Measurements from ENCODE around the gene HTRA2. TPM values are rescaled to one million over a fixed set of nuclear protein-coding genes. Genes with fewer than 3 reads are reported as not detected.
A peak's percentile ranks its signal among the peaks of the same experiment; 100 is the strongest.
"Not testable (repeated sequence)": the region's sequence is repeated elsewhere in the genome, so short reads cannot be mapped to it uniquely, and the experiment has no call there.

The HTRA2 gene
- 49.4 and 53.1 TPM in 2 replicates for total RNA-seq

DNA sequence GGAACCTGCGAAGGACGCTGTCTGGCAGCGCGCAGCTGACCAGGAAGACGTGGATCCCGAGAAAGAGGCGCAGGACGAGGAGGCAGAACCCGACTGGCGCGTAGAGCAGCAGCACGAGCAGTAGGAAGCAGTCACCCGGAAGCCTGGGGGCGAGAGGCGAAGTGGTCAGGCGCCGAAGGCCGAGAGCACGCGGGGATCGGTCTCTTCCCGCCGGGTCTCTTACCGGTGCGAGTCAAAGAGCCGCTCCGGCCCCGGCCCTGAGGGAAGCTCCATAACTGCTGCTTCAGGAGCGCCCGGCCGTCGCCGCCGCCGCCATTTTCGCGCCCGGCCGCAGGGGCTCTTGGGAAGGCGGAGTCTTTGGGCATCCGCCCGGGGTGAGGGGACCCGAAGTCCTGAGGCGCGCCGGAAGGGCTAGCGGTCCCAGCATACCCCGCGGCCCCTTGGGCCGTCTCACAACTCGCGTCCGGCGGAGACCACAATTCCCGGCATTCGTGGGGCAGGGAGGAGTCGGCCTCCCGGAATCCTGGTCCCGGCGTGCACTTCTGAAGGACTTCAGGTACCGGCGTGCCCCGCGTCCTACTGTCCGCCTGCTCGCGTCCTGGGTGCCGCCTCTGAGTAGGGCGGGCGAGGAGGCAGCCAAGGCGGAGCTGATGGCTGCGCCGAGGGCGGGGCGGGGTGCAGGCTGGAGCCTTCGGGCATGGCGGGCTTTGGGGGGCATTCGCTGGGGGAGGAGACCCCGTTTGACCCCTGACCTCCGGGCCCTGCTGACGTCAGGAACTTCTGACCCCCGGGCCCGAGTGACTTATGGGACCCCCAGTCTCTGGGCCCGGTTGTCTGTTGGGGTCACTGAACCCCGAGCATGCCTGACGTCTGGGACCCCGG, at the start of gene HTRA2, which contains the start of gene AUP1:
TSS of gene HTRA2 (plus strand) at position 577 of the 882 bp plus-strand sequence. CDS start at position 651, 74 bp downstream.
TSS of gene AUP1 (minus strand) at position 350 of the 882 bp plus-strand sequence. CDS start at position 273, 77 bp downstream.
- CTCF ChIA-PET, result interaction anchor here (0.8 to 1.2 kb wide), 4 partner anchors 9 to 46 kb away, joined by 3 to 6 read pairs (median 4); partner anchors contain the start of genes CCDC142 and TTC31
- Mint-ChIP-seq H3K27me3 (no peaks in the 10 kb centered on the region), H3K36me3 (ENCODE audit: low read depth) (peaks cover 66% of the 10 kb centered on the region), H3K4me3 (peak within 1 kb of the TSS; percentile 97), H3K4me1 (peaks cover 55% of the 10 kb centered on the region), H3K9me3 (no peaks in the 10 kb centered on the region), H3K27ac (peak within 1 kb of the TSS; percentile 96)
- peak; percentile 83 for ATAC-seq (ENCODE audit: low read depth)
- intact Hi-C loops (cut with micrococcal nuclease), result loop anchor here (1.0 to 5.0 kb wide), 18 partner anchors 10 to 792 kb away; partner anchors contain the start of genes C2orf81, DGUOK, DOK1 and INO80B
- POLR2A ChIA-PET, result interaction anchor here (0.6 to 8.8 kb wide), 30 partner anchors 9 to 351 kb away, joined by 3 to 63 read pairs (median 6); partner anchors contain the start of genes CCDC142, DOK1, INO80B and LBX2
- no peak for TF ChIP-seq CTCF (IDR thresholded peaks at IDR 0.05)
- DNase-seq, result peak; percentile 87

DNA sequence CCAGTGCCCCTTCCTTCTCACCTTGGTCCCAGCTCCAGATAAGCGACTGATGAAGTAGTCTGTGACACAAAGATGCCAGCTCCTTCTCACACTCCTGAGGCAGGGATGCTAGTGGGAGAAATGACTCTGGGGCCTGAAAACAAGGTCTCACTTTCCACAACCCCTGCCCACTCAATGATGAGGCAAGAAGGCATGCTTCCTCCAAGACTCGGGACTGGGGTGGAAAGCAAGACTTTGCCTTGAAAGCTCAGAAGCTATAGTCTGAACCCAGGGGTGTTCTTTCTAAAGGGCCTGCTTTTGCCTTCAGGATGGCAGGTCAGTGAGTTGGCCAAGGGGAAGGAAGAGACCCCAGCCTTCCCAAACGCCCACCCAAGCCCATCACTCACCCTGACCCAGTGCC, 48.3 kb upstream of the HTRA2 start:
- H3K4me1 Mint-ChIP-seq, result peaks cover 30% of the 10 kb centered on the region
- ATAC-seq (ENCODE audit: low read depth), result no peak
- TF ChIP-seq CTCF (IDR thresholded peaks at IDR 0.05), result no peak
- intact Hi-C loops (cut with micrococcal nuclease), result loop anchor here (5.0 kb wide), 1 partner anchor 91 kb away; no protein-coding TSS in a partner anchor
- H3K27me3 Mint-ChIP-seq, result no peaks in the 10 kb centered on the region
- no peak for DNase-seq
- ChIA-PET POLR2A (interaction anchor here (0.7 to 4.4 kb wide), 9 partner anchors 9 to 107 kb away, joined by 3 to 78 read pairs (median 8); partner anchors contain the start of genes AUP1, DQX1, HTRA2 and LBX2), CTCF (interaction anchor here (0.9 to 5.3 kb wide), 6 partner anchors 9 to 106 kb away, joined by 3 to 85 read pairs (median 14); partner anchors contain the start of genes INO80B, MRPL53, PCGF1 and WBP1)
- peak overlapping the region; percentile 100 for H3K4me3 Mint-ChIP-seq
- H3K36me3 Mint-ChIP-seq (ENCODE audit: low read depth), result peaks cover 42% of the 10 kb centered on the region
- no peak overlapping the region for H3K27ac Mint-ChIP-seq
- no peaks in the 10 kb centered on the region for H3K9me3 Mint-ChIP-seq

GRCh38 chr2:74481961-74482800, 47.6 kb upstream of the HTRA2 start:
- Mint-ChIP-seq H3K27ac (peak overlapping the region; percentile 100), H3K4me3 (peak overlapping the region; percentile 100), H3K36me3 (ENCODE audit: low read depth) (peaks cover 46% of the 10 kb centered on the region), H3K27me3 (no peaks in the 10 kb centered on the region), H3K4me1 (peaks cover 30% of the 10 kb centered on the region), H3K9me3 (no peaks in the 10 kb centered on the region)
- ChIA-PET CTCF (interaction anchor here (0.7 to 5.3 kb wide), 19 partner anchors 9 to 105 kb away, joined by 3 to 85 read pairs (median 4); partner anchors contain the start of genes INO80B, LBX2, MRPL53 and PCGF1), POLR2A (interaction anchor here (0.7 to 4.4 kb wide), 20 partner anchors 9 to 654 kb away, joined by 3 to 78 read pairs (median 7); partner anchors contain the start of genes AUP1, DQX1, HTRA2 and INO80B)
- ATAC-seq (ENCODE audit: low read depth) (peak; percentile 40), DNase-seq (no peak)
- intact Hi-C loops (cut with micrococcal nuclease), result loop anchor here (1.0 to 5.0 kb wide), 4 partner anchors 10 to 90 kb away; partner anchors contain the start of genes C2orf81, MRPL53 and WDR54
- TF ChIP-seq CTCF (IDR thresholded peaks at IDR 0.05), result no peak

- Mint-ChIP-seq H3K27me3 (no peaks in the 10 kb centered on the region), H3K36me3 (ENCODE audit: low read depth) (peaks cover 43% of the 10 kb centered on the region), H3K9me3 (no peaks in the 10 kb centered on the region), H3K4me3 (peak within 1 kb of the TSS; percentile 100), H3K4me1 (peaks cover 30% of the 10 kb centered on the region), H3K27ac (peak within 1 kb of the TSS; percentile 100)
- intact Hi-C loops (cut with micrococcal nuclease), result loop anchor here (1.0 to 5.0 kb wide), 13 partner anchors 11 to 393 kb away; partner anchors contain the start of genes AUP1, C2orf81, DOK1 and HTRA2
- ChIA-PET POLR2A (interaction anchor here (0.5 to 4.4 kb wide), 21 partner anchors 10 to 654 kb away, joined by 3 to 78 read pairs (median 8); partner anchors contain the start of genes AUP1, DQX1, HTRA2 and INO80B), CTCF (interaction anchor here (0.7 to 5.3 kb wide), 19 partner anchors 10 to 104 kb away, joined by 3 to 85 read pairs (median 4); partner anchors contain the start of genes AUP1, HTRA2, INO80B and LBX2)
- peak; percentile 23 for TF ChIP-seq CTCF (IDR thresholded peaks at IDR 0.05)
- DNase-seq (peak; percentile 83), ATAC-seq (ENCODE audit: low read depth) (peak; percentile 92)
These were observed 46.7 kb upstream of the HTRA2 start, which contains the start of the genes CCDC142 and TTC31 for GRCh38 chr2:74482801-74483674. CCDC142 (minus strand) TSS chr2:74482998; CDS start chr2:74482837, 161 bp downstream. TTC31 (plus strand) TSS chr2:74483081; CDS start chr2:74483096, 15 bp downstream.

DNA sequence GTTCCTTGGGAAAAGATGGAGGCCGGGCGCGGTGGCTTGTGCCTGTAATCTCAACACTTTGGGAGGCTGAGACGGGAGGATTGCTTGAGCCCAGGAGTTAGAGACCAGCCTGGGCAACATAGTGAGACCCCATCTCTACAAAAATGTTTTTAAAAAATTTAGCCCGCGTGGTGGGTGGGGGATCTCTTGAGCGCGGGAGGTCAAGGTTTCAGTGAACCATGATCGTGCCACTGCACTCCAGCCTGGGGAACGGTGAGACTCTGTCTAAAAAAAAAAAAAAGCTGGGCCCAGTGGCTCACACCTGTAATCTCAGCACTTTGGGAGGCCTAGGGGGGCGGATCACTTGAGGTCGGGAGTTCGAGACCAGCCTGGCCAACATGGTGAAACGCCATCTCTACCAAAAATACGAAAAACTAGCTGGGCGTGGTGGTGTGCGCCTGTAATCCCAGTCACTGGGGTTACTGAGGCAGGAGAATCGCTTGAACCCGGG, 46.0 kb upstream of the HTRA2 start:
- H3K36me3 Mint-ChIP-seq (ENCODE audit: low read depth), result peaks cover 44% of the 10 kb centered on the region
- ATAC-seq (ENCODE audit: low read depth); DNase-seq; H3K27me3 Mint-ChIP-seq; H3K9me3 Mint-ChIP-seq: not testable (repeated sequence)
- H3K4me1 Mint-ChIP-seq, result peaks cover 30% of the 10 kb centered on the region
- ChIA-PET POLR2A (interaction anchor here (0.5 to 4.4 kb wide), 15 partner anchors 11 to 655 kb away, joined by 3 to 78 read pairs (median 8); partner anchors contain the start of genes AUP1, DQX1, HTRA2 and INO80B), CTCF (interaction anchor here (1.3 to 5.3 kb wide), 7 partner anchors 24 to 104 kb away, joined by 4 to 85 read pairs (median 14); partner anchors contain the start of gene PCGF1)
- H3K4me3 Mint-ChIP-seq, result peak overlapping the region; percentile 100
- intact Hi-C loops (cut with micrococcal nuclease), result loop anchor here (1.0 to 5.0 kb wide), 10 partner anchors 20 to 393 kb away; partner anchors contain the start of genes AUP1, DOK1, HTRA2 and PCGF1
- H3K27ac Mint-ChIP-seq, result peak overlapping the region; percentile 100

All from activated B cell treated with CpG ODN at 0.5 μM for 24 hours (primary cell).